HG03520 (cell line): ENCODE data around the gene ADAP2.
A peak's percentile ranks its signal among the peaks of the same experiment; 100 is the strongest.
"Not testable (repeated sequence)": the region's sequence is repeated elsewhere in the genome, so short reads cannot be mapped to it uniquely, and the experiment has no call there.

Experiments
- ATAC-seq: cut with Tn5 transposase; IDR thresholded peaks from one replicate; pipeline ENCODE4 v1.9.1; 2021; ENCODE audit warnings: mild to moderate bottlenecking, moderate library complexity; ENCODE audit not compliant: unreplicated experiment

ADAP2 gene

GRCh38 chr17:30967911-30968310 is 46.2 kb downstream of the ADAP2 start:
- not testable (repeated sequence) for ATAC-seq

- ATAC-seq = no peak
Observed at GRCh38 chr17:30969989-30970830, 48.5 kb downstream of the ADAP2 start.

GRCh38 chr17:30970831-30971567 is 49.3 kb downstream of the ADAP2 start, which contains the start of gene RNF135:
Gene RNF135 (plus strand): TSS chr17:30971039. CDS start chr17:30971074, 35 bp downstream.
- peak; percentile 57 for ATAC-seq

GRCh38 chr17:30975042-30975820 is 53.5 kb downstream of the ADAP2 start:
- no peak for ATAC-seq

GRCh38 chr17:30979919-30980318 is 58.2 kb downstream of the ADAP2 start:
- not testable (repeated sequence) for ATAC-seq

- ATAC-seq = no peak
Observed at GRCh38 chr17:30981531-30982519, 60.1 kb downstream of the ADAP2 start.

- no peak for ATAC-seq
Observed at GRCh38 chr17:30982855-30983254, 61.1 kb downstream of the ADAP2 start.

- no peak for ATAC-seq
Observed at GRCh38 chr17:30990458-30990857, 68.7 kb downstream of the ADAP2 start.

GRCh38 chr17:30992551-30992950 is 70.8 kb downstream of the ADAP2 start:
- ATAC-seq = no peak

GRCh38 chr17:30995347-30995746 is 73.6 kb downstream of the ADAP2 start:
- ATAC-seq = no peak

- no peak for ATAC-seq
Observed at GRCh38 chr17:30996486-30996885, 74.7 kb downstream of the ADAP2 start.

- ATAC-seq = no peak
Observed at GRCh38 chr17:30997270-30997669, 75.5 kb downstream of the ADAP2 start.

- ATAC-seq = no peak
Observed at GRCh38 chr17:30997842-30998241, 76.1 kb downstream of the ADAP2 start.

- no peak for ATAC-seq
Observed at GRCh38 chr17:31002047-31002446, 80.3 kb downstream of the ADAP2 start.

GRCh38 chr17:31003225-31003866 is 81.6 kb downstream of the ADAP2 start:
- no peak for ATAC-seq

- no peak for ATAC-seq
Observed at GRCh38 chr17:31004160-31004559, 82.4 kb downstream of the ADAP2 start.

GRCh38 chr17:31007695-31008373 is 86.1 kb downstream of the ADAP2 start:
- no peak for ATAC-seq

GRCh38 chr17:31008374-31009041 is 86.8 kb downstream of the ADAP2 start:
- ATAC-seq = no peak
